GM10266 (cell line): ENCODE data around the gene HNF4A.

Experiments used
- DNase-seq: peaks from one replicate; pipeline ENCODE4 v3.0.0; 2012; ENCODE audit errors: extremely low spot score
- TF ChIP-seq, protein P1 (sequence below): IDR thresholded peaks from 2 replicates; pipeline ENCODE4 v1.5.1; 2012; ENCODE audit warnings: mild to moderate bottlenecking, low read depth; ENCODE audit not compliant: control insufficient read depth, insufficient read depth; ENCODE audit errors: missing control alignments

The HNF4A gene

GRCh38 chr20:44392776-44393607, 37.5 kb downstream of the HNF4A start:
- DNase-seq, result no peak

GRCh38 chr20:44393608-44394451, 38.3 kb downstream of the HNF4A start:
- DNase-seq, result no peak
- TF ChIP-seq, protein P1, sequence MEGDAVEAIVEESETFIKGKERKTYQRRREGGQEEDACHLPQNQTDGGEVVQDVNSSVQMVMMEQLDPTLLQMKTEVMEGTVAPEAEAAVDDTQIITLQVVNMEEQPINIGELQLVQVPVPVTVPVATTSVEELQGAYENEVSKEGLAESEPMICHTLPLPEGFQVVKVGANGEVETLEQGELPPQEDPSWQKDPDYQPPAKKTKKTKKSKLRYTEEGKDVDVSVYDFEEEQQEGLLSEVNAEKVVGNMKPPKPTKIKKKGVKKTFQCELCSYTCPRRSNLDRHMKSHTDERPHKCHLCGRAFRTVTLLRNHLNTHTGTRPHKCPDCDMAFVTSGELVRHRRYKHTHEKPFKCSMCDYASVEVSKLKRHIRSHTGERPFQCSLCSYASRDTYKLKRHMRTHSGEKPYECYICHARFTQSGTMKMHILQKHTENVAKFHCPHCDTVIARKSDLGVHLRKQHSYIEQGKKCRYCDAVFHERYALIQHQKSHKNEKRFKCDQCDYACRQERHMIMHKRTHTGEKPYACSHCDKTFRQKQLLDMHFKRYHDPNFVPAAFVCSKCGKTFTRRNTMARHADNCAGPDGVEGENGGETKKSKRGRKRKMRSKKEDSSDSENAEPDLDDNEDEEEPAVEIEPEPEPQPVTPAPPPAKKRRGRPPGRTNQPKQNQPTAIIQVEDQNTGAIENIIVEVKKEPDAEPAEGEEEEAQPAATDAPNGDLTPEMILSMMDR, result no peak

More at GRCh38 chr20:44392776-44393607, 37.5 kb downstream of the HNF4A start:
- TF ChIP-seq, protein P1, result no peak

GRCh38 chr20:44394452-44394701, 38.9 kb downstream of the HNF4A start:
- TF ChIP-seq, protein P1, result no peak
- DNase-seq, result no peak

GRCh38 chr20:44394702-44395460, 39.4 kb downstream of the HNF4A start:
- TF ChIP-seq, protein P1, result no peak

DNA sequence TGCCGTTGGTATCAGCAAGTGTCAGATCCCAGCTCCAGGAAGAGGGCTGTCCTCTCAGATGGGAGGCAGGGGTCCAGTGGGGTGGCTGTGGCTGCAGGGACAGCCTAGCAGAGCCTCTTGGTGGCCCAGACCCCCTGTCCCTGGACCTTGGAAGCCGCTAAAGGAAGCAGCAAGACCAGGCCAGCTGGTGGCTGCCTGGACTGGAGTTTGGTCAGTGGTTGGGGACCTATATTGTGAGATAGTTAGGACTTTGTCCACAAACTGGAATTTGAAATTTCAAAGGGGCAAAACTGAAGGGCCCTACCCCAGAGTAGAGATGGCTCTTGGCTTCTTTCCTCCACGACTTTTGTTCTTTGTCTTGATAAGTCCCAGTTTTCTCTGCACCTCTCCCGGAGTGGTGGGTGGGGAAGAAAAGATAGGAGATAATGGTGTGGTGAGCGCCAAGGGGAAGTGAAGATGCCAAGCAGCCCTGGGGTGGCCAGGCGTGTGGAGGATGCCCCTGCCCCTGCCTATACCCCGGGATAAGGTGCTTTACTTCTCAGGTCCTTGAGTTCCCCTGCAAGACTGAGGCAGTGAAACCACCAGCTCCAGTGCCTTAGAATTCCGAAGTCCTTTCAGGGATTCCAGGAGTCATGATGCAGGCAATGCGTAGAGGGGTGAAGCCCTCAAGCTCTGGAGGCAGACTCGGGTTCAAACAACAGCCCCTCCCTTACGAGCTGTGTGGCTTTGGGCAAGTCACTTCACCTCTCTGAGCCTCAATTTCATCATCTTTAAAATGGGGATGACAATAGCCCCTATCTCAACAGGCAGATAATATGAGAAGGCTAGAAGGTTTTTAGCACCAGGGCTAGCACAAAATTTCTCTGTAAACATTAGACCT, 40.2 kb downstream of the HNF4A start:
- TF ChIP-seq, protein P1, result no peak
- DNase-seq, result no peak

More at GRCh38 chr20:44394702-44395460, 39.4 kb downstream of the HNF4A start:
- DNase-seq, result no peak

DNA sequence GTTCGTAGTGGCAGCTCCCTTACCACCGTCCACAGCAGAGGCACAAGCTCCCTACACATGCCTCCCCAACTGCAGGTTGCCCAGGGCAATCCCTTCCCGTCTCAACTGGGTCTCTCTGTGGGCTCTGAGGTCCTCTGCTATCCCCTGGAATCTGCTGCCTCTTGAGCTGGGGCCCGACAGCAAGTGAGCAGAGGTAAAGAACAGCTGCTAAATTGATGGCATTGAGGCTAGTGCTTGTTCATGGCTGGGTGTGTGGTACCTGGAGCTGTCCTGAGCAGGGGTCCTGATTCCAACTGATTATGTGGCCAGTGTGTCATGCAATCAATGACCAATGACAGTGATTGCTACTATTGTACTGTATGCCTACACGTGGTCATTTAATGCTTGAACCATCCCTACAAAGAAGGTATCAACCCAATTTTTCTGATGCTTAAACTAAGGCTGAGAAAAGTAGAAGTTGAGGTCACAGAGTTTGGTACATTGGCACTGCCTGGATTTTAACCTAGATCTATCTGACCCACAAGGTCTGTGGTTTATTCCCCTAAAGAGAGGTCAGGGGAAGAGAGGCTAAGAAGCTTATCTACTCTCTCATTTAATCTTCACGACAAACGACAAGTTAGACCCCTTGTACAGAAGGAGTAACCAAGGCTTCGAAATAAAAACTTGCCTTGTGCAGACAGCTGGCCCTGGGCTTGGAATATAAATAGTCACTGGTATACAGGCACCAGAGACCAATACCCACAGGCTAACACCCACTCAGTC, 41.1 kb downstream of the HNF4A start:
- TF ChIP-seq, protein P1, result no peak
- DNase-seq, result no peak
